HG02571 (cell line): Measurements from ENCODE around the gene PCDHA13.
"Not testable (repeated sequence)": the region's sequence is repeated elsewhere in the genome, so short reads cannot be mapped to it uniquely, and the experiment has no call there.

ENCODE experiments used
- ATAC-seq: cut with Tn5 transposase; IDR thresholded peaks from one replicate; pipeline ENCODE4 v1.9.1; 2021; ENCODE audit warnings: mild to moderate bottlenecking, moderate library complexity; ENCODE audit not compliant: unreplicated experiment

The PCDHA13 gene

GRCh38 chr5:140868721-140869554, 13.0 kb upstream of the PCDHA13 start, which contains the start of gene PCDHA11:
PCDHA11 (plus strand) TSS chr5:140868957; CDS start chr5:140869104, 147 bp downstream.
- no peak for ATAC-seq

- ATAC-seq, result no peak
Observed at GRCh38 chr5:140869555-140869886, 12.4 kb upstream of the PCDHA13 start.

GRCh38 chr5:140870221-140871201, 11.4 kb upstream of the PCDHA13 start:
- no peak for ATAC-seq

GRCh38 chr5:140875085-140876065, 6.5 kb upstream of the PCDHA13 start, which contains the start of gene PCDHA12:
PCDHA12 (plus strand) TSS chr5:140875308; CDS start chr5:140875473, 165 bp downstream.
- no peak for ATAC-seq

- ATAC-seq, result not testable (repeated sequence)
Observed at GRCh38 chr5:140876541-140877261, 5.2 kb upstream of the PCDHA13 start.

GRCh38 chr5:140877262-140877581, 4.7 kb upstream of the PCDHA13 start:
- no peak for ATAC-seq

- no peak for ATAC-seq
Observed at GRCh38 chr5:140882591-140882899, 621 bp downstream of the PCDHA13 start.

GRCh38 chr5:140883373-140883772, 1.4 kb downstream of the PCDHA13 start:
- ATAC-seq, result no peak

GRCh38 chr5:140883927-140884697, 2.2 kb downstream of the PCDHA13 start:
- ATAC-seq, result no peak

GRCh38 chr5:140916325-140916724, 34.4 kb downstream of the PCDHA13 start:
- no peak for ATAC-seq

- ATAC-seq, result no peak
Observed at GRCh38 chr5:140923601-140924000, 41.7 kb downstream of the PCDHA13 start.

GRCh38 chr5:140925806-140926442, 44.0 kb downstream of the PCDHA13 start, which contains the start of gene PCDHAC1:
PCDHAC1 (plus strand) TSS chr5:140926299; CDS start chr5:140926893, 594 bp downstream.
- ATAC-seq, result no peak

GRCh38 chr5:140926443-140927227, 44.7 kb downstream of the PCDHA13 start:
- no peak for ATAC-seq

- ATAC-seq, result no peak
Observed at GRCh38 chr5:140927228-140927573, 45.3 kb downstream of the PCDHA13 start.
